ENCODE data around the gene INPP5E.

INPP5E gene

GRCh38 chr9:136401173-136401922 is 38.3 kb downstream of the INPP5E start:
- no peak for DNase-seq

- DNase-seq = peak; percentile 92
Observed at GRCh38 chr9:136400038-136400834, 39.4 kb downstream of the INPP5E start, which contains the start of gene SNAPC4. SNAPC4 (minus strand) TSS chr9:136400170; CDS start chr9:136398428, 1,742 bp downstream.

GRCh38 chr9:136399176-136400037 is 40.2 kb downstream of the INPP5E start:
- DNase-seq = peak; percentile 27

GRCh38 chr9:136398286-136398685 is 41.4 kb downstream of the INPP5E start:
- DNase-seq = no peak

GRCh38 chr9:136397643-136398042 is 42.0 kb downstream of the INPP5E start:
- no peak for DNase-seq

GRCh38 chr9:136396219-136396515 is 43.5 kb downstream of the INPP5E start:
- DNase-seq = no peak

GRCh38 chr9:136395345-136396218 is 44.1 kb downstream of the INPP5E start:
- no peak for DNase-seq

GRCh38 chr9:136395020-136395340 is 44.7 kb downstream of the INPP5E start:
- DNase-seq = no peak

GRCh38 chr9:136394312-136395019 is 45.2 kb downstream of the INPP5E start:
- DNase-seq = no peak

GRCh38 chr9:136393531-136393930 is 46.1 kb downstream of the INPP5E start:
- DNase-seq = no peak

- no peak for DNase-seq
Observed at GRCh38 chr9:136392538-136393449, 46.9 kb downstream of the INPP5E start.

GRCh38 chr9:136391737-136392537 is 47.7 kb downstream of the INPP5E start:
- no peak for DNase-seq

GRCh38 chr9:136389396-136389795 is 50.2 kb downstream of the INPP5E start:
- no peak for DNase-seq

- no peak for DNase-seq
Observed at GRCh38 chr9:136387217-136387616, 52.4 kb downstream of the INPP5E start.

GRCh38 chr9:136386018-136386417 is 53.6 kb downstream of the INPP5E start:
- DNase-seq = no peak

GRCh38 chr9:136385015-136385414 is 54.6 kb downstream of the INPP5E start:
- DNase-seq = peak; percentile 3

GRCh38 chr9:136383436-136383835 is 56.2 kb downstream of the INPP5E start:
- DNase-seq = no peak

GRCh38 chr9:136381966-136382513 is 57.6 kb downstream of the INPP5E start:
- no peak for DNase-seq

GRCh38 chr9:136381311-136381710 is 58.3 kb downstream of the INPP5E start:
- DNase-seq = no peak
